AG20443 (cell line): ENCODE data around the gene SLC18A3.

Experiments used
- DNase-seq: peaks from one replicate; pipeline ENCODE4 v3.0.0; 2012; ENCODE audit warnings: low spot score, mixed read lengths

The SLC18A3 gene

DNA sequence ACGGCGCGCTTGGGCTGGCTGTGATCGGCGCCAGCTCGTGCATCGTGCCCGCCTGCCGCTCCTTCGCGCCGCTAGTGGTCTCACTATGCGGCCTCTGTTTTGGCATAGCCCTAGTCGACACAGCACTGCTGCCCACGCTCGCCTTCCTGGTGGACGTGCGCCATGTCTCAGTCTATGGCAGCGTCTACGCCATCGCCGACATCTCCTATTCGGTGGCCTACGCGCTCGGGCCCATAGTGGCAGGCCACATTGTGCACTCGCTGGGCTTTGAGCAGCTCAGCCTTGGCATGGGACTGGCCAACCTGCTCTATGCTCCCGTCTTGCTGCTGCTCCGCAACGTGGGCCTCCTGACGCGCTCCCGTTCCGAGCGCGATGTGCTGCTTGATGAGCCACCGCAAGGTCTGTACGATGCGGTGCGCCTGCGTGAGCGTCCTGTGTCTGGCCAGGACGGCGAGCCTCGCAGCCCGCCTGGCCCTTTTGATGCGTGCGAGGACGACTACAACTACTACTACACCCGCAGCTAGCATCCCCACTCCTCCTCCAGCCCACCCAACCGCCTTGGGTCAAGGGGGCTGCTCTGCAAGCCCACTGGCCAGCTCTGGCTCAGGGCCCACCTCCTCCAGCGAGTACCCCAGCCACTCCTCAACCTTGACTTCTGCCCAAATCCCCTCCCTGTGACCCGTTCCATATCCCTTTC, 1.9 kb downstream of the SLC18A3 start:
- DNase-seq = no peak

GRCh38 chr10:49612513-49613164, 2.5 kb downstream of the SLC18A3 start:
- no peak for DNase-seq

- DNase-seq = no peak
Measured at GRCh38 chr10:49613165-49613881, 3.2 kb downstream of the SLC18A3 start.

GRCh38 chr10:49613882-49614241, 3.8 kb downstream of the SLC18A3 start, which contains the start of gene CHAT:
Gene CHAT, plus strand, starts transcription at chr10:49614037. Its CDS starts 153 bp downstream, at chr10:49614190.
- DNase-seq = no peak

DNA sequence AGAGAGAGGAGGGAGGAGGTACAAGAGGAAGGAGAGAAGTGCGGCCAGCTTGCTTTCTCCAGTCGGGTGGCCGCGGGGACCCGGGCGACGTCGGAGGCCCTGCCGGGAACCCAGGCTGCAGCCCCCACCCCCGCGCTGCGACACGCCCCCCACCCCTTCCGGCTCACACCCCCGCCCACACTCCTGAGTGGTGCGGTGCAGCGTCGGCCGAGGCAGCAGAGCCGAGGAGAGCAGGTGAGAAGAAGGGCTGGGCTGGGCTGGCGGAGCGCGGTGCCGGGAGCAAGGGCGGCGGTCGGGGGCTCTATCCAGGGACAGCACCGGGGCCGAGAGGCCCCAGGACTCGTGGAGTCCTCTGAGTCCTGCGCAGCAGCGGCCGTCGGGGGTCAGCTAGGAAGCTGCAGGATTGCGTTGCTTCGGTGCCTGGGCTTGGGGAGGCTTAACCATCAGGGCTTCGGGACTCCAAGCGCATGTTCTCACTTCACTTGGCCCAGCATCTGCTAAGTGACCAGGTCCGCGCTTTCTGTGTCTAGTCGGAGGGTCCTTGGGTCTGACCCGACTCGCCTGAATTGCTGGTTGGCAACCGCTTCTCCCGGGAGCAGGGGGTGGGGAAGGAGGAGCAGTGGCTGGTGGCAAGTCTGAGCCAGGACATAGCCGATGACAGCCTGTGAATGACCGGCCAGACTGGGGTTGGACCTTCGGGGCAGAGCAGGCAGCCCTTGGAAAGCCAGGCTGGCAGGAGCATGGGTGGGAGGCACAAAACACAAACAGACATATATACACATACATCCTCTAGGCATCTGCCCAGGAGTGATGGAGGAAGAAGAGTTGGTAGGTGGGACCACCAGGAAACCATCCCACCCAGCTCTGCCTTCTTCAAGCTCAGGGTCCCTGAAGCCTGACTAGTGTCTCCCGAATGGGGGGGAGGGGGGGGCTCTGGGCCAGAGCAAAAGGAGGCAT, 4.4 kb downstream of the SLC18A3 start:
- DNase-seq = no peak

DNA sequence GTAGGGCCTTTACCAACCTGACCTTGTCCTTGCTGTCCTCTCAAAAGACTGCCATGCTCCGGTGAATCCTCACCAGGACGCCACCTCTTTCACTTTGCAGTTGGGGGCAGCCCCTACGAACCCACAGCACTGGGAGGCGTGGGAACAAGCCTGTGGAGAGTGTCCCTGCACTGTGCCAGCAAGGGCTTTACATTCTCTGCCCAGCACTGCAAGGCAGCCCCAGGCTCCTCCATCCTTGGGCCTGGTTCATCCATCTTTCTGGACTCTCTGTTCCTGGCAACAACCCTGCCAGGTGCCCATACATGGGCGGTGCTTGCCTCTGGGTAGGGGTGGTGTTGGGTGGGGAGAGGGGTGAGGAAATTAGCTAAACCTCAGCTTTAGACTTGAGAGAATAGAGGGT, 5.1 kb downstream of the SLC18A3 start:
- DNase-seq = no peak

DNA sequence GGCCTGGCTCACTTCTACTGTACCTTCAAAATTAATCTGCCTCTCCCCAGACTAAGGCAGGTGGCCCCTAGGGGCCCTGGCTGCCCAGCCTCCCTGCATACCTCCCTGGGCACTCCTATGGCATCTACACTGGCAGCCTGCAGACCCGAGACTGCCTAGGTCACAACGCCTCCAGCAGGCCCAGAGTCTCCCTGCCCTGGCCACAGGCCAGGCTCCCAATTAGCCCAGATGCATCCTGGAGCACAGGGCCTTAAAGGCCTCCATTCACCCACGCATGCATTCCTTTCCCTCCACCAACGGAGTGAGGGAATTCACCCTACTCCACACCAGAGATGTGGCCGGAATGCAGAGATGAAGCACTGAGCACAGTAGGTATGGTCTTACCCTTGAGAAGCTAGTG, 5.6 kb downstream of the SLC18A3 start:
- DNase-seq = no peak

- DNase-seq = no peak
Measured at GRCh38 chr10:49616421-49617101, 6.5 kb downstream of the SLC18A3 start.

DNA sequence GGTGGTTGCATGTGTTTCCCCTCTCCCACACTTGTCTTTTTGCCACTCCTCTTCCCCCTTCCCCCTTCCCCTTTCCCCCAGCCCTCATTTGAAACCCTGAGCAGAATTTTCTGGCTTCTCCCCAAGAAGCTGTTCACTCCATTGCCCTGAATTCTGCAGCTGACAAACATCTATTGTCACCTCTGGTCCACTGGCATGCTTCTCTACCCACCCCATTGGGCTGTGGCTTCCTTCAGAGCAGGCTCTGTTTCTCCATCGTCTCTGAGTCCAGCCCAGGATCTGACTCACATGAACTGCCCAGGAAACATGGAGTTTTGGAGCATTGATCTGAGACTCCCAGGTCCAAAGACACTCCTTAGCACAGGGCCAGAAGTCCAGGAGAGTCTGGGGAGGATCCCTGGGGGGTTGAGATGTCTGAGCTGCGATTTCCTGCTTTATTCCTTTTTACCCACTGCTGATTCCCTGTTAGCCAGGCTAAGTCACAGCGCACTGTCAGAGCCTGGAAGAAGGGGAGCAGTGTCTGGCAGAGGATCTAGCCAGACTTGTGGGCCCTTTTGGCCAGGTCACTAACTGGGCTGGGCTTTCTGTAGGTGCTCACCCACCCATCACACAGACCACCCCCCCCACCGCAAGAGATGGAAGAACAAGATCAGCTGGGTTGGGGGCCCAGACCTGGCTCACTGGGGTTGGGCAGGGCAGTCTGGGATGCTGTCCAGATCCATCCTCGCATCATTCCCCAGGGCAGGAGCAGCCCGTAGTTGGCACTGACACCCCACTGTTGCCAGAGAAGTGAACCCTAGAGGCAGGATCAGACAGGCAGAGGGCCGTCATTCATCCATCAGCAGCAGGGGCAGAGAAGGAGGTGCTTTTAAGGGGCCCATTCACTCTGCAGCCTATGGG, 7.3 kb downstream of the SLC18A3 start:
- no peak for DNase-seq

DNA sequence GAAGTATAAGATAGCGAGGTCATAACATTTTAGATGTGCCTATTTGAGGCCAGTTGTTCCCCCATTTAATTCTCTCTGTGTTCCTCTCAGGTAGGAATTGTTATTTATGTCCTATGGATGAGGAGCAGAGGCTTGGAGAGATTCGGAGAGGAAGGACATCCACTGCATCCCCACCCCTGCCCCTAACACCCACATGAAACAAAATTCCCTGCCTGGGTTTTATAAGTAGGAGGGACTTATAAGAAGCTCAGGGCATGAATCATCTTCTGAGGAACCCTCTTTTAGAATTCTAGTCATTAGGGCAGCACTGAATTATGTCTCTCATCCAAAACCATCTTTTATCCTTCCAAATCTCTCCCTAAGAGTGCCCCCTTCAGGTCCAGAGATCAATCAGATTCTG, 8.7 kb downstream of the SLC18A3 start:
- no peak for DNase-seq

- DNase-seq = no peak
Measured at GRCh38 chr10:49619613-49620012, 9.5 kb downstream of the SLC18A3 start.

DNA sequence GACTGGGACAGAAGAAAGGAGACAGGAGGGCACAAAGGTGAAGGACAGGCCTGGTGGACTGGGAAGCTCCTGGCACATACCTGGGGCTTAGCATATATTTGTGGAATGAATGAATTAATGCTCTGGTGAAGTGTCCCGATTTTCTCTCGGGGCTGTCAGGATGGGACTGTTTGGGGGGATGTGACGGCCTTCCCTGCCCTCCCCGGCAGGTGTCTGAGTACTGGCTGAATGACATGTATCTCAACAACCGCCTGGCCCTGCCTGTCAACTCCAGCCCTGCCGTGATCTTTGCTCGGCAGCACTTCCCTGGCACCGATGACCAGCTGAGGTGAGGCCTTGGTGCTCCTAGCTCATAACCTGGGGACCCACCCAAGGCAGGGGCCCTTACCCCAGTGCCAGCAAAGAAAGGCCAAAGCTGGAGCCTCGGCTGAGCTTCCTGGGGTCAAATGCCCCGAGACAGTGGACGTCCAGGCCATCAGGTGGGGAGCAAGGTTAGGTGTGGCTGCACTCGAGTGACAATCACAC, 10.2 kb downstream of the SLC18A3 start:
- DNase-seq = no peak

GRCh38 chr10:49620841-49621378, 10.8 kb downstream of the SLC18A3 start:
- no peak for DNase-seq

- DNase-seq = no peak
Measured at GRCh38 chr10:49621561-49621960, 11.5 kb downstream of the SLC18A3 start.

- DNase-seq = no peak
Measured at GRCh38 chr10:49622426-49623425, 12.6 kb downstream of the SLC18A3 start.

GRCh38 chr10:49624629-49625028, 14.5 kb downstream of the SLC18A3 start:
- no peak for DNase-seq

DNA sequence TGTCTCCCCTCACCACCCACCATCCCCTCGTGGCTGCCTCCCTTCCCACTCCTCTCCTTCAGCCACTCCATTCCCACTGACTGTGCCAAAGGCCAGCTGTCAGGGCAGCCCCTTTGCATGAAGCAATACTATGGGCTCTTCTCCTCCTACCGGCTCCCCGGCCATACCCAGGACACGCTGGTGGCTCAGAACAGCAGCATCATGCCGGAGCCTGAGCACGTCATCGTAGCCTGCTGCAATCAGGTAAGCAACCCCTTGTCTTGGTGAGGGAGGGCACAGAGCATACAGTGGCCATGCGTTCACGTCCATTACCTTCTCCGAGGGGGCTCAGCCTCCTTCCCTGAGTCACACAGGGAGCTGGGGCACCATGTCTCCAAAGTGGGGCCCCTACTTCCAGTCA, 15.3 kb downstream of the SLC18A3 start:
- no peak for DNase-seq

- no peak for DNase-seq
Measured at GRCh38 chr10:49627038-49627437, 16.9 kb downstream of the SLC18A3 start.
